Calu3 (cell line): Measurements from ENCODE around the gene TMPRSS13. TPM values are rescaled to one million over a fixed set of nuclear protein-coding genes. Genes with fewer than 3 reads are reported as not detected.
"Not testable (repeated sequence)": the region's sequence is repeated elsewhere in the genome, so short reads cannot be mapped to it uniquely, and the experiment has no call there.

Experiments used
- Bru-seq: library from RNA; stranded (reverse); fragments of 400-500 nt; gene quantifications from one replicate; lab custom pipeline; 2021; lab: Mats Ljungman, UMichigan
- BruChase-seq, 2 experiments: library from RNA; stranded (reverse); fragments of 400-500 nt; gene quantifications; one replicate each; lab custom pipeline; 2021; lab: Mats Ljungman, UMichigan
- BruUV-seq: library from RNA; stranded (reverse); fragments of 400-500 nt; replicated peaks from 2 replicates; lab custom pipeline; 2021; lab: Mats Ljungman, UMichigan
- CTCF ChIA-PET: fragments of 300-600 bp; sonication (Branson Sonifier 250); formaldehyde crosslinking; loops from one replicate; lab custom pipeline; 2022; ENCODE audit warnings: antibody characterized with exemption; lab: Charles Lee
- DNase-seq: peaks from one replicate; pipeline ENCODE4 v3.0.0; 2022
- H3K27ac Mint-ChIP-seq: one replicate; pipeline ENCODE4 v1.8.0; 2022; ENCODE audit warnings: mixed read lengths; ENCODE audit not compliant: unreplicated experiment
- H3K27me3 Mint-ChIP-seq: one replicate; pipeline ENCODE4 v1.8.0; 2022; ENCODE audit warnings: mixed read lengths; ENCODE audit not compliant: unreplicated experiment
- H3K36me3 Mint-ChIP-seq: one replicate; pipeline ENCODE4 v1.8.0; 2022; ENCODE audit warnings: mild to moderate bottlenecking, moderate library complexity, mixed read lengths; ENCODE audit not compliant: insufficient read depth, unreplicated experiment
- H3K4me1 Mint-ChIP-seq: one replicate; pipeline ENCODE4 v1.8.0; 2022; ENCODE audit warnings: mild to moderate bottlenecking, low read depth, mixed read lengths; ENCODE audit not compliant: unreplicated experiment
- H3K4me3 Mint-ChIP-seq: one replicate; pipeline ENCODE4 v1.8.0; 2022; ENCODE audit warnings: mild to moderate bottlenecking, low read depth, moderate library complexity, mixed read lengths; ENCODE audit not compliant: unreplicated experiment
- H3K9me3 Mint-ChIP-seq: one replicate; pipeline ENCODE4 v1.8.0; 2022; ENCODE audit warnings: low read depth, mixed read lengths; ENCODE audit not compliant: unreplicated experiment
- intact Hi-C: fragments of 100-400 bp; cut with micrococcal nuclease; formaldehyde crosslinking; loops from one replicate; pipeline ENCODE4 v1.10.0; 2022; ENCODE audit not compliant: unreplicated experiment
- long read RNA-seq: library from polyadenylated mRNA; stranded (forward); transcript quantifications from one replicate; pipeline ENCODE4 v2.0.0, GENCODE V29; 2022
- total RNA-seq: library from RNA; stranded (reverse); gene quantifications from 2 replicates; pipeline ENCODE4 v1.2.3, GENCODE V29; 2022
- TF ChIP-seq, protein P1 (sequence below): fragments of 200-600 bp; IDR thresholded peaks from one replicate; pipeline ENCODE4 v1.8.0; 2022; ENCODE audit warnings: antibody characterized with exemption; ENCODE audit not compliant: unreplicated experiment

TMPRSS13 gene
- total RNA-seq (1.4 and 2.3 TPM in 2 replicates), Bru-seq, nascent RNA (percentile 27 among the genes with signal in this experiment), BruChase-seq, experiment 1, labeled RNA remaining after a 6-hour chase (percentile 20 among the genes with signal in this experiment), BruChase-seq, experiment 2, labeled RNA remaining after a 2-hour chase (percentile 20 among the genes with signal in this experiment)
- long read RNA-seq, partial matches to known transcripts = 2 of 3 reads
- long read RNA-seq, other reads (novel, unspliced or antisense) = 1 of 3 reads

DNA sequence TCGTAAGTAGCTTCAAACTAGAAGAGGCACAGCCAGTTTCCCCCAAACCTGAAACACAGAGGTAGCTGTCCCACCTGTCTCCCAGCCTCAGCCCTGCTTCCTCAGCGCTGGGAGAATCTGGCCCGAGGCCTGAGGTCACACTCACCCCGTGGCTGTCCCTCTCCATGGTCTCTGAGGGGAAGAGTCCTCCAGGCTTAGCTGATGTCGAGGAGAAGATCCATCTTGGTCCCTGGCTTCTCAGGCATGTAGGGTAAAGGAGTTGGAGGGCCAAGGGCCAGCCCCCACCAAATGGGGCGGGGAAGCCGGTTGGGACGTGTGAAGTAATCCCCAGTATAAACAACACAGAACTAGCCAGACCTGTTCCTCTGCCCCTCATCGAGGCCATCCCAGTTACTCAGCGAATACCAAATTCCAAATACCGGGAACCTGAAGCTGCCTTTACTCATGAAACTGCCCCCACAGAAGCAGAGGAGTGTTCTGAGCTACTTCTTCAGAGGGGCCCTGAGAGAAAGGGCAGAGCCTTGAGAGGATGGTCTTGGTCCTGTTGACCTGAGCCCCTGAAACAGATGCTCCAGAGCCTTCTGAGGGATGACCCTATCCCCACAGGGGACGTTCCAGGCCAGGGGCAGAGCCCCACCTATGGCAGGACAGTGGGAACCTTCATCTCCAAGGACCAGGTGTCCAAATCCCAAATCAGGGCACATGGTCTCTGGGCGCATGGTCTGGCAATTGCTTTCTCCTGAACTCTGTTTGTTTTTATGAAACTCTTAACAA, at the start of gene TMPRSS13:
Gene TMPRSS13 (minus strand): TSS at position 261 of the 774 bp plus-strand sequence. CDS start 95 bp downstream, at position 166.
- Mint-ChIP-seq H3K27me3 (no peaks in the 10 kb centered on the region), H3K9me3 (no peaks in the 10 kb centered on the region), H3K27ac (no peak within 1 kb of the TSS), H3K36me3 (peaks cover 6% of the 10 kb centered on the region), H3K4me3 (peak within 1 kb of the TSS; percentile 43), H3K4me1 (peaks cover 28% of the 10 kb centered on the region)
- intact Hi-C loops = no loop called here
- CTCF ChIA-PET = interaction anchor here (0.6 to 1.2 kb wide), 4 partner anchors 11 to 305 kb away, joined by 3 to 6 read pairs (median 4); no protein-coding TSS in a partner anchor
- no TSS peak for BruUV-seq
- TF ChIP-seq, protein P1, sequence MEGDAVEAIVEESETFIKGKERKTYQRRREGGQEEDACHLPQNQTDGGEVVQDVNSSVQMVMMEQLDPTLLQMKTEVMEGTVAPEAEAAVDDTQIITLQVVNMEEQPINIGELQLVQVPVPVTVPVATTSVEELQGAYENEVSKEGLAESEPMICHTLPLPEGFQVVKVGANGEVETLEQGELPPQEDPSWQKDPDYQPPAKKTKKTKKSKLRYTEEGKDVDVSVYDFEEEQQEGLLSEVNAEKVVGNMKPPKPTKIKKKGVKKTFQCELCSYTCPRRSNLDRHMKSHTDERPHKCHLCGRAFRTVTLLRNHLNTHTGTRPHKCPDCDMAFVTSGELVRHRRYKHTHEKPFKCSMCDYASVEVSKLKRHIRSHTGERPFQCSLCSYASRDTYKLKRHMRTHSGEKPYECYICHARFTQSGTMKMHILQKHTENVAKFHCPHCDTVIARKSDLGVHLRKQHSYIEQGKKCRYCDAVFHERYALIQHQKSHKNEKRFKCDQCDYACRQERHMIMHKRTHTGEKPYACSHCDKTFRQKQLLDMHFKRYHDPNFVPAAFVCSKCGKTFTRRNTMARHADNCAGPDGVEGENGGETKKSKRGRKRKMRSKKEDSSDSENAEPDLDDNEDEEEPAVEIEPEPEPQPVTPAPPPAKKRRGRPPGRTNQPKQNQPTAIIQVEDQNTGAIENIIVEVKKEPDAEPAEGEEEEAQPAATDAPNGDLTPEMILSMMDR = no peak
- DNase-seq = peak; percentile 67

DNA sequence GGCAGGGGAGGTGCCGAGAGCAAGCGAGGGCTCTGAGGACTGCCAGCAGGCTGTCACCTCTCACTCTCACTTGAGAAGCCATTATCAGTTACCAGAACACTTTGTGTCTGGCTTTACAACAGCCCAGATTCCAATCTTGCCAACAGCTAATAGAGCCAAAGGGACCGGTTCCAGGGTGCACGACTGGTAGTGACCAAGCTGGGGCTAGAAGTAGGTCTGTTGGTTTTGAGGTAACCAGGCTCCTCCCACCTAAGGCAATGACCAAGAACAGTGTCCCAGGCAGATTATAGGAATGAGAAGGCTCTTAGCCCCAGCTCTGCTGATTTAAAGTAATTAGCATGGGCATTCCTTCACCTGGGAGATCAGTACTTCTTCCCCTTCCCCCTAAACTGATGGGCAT, 49.8 kb upstream of the TMPRSS13 start:
- Mint-ChIP-seq H3K27me3 (peaks cover 33% of the 10 kb centered on the region), H3K9me3 (no peaks in the 10 kb centered on the region), H3K36me3 (no peaks in the 10 kb centered on the region), H3K4me3 (no peak overlapping the region), H3K27ac (no peak overlapping the region), H3K4me1 (peaks cover 7% of the 10 kb centered on the region)
- CTCF ChIA-PET = interaction anchor here (0.6 kb wide), 1 partner anchor 433 kb away, joined by 3 read pairs; no protein-coding TSS in a partner anchor
- TF ChIP-seq, protein P1 = no peak
- intact Hi-C loops = no loop called here
- no peak for DNase-seq
- BruUV-seq = no TSS peak

DNA sequence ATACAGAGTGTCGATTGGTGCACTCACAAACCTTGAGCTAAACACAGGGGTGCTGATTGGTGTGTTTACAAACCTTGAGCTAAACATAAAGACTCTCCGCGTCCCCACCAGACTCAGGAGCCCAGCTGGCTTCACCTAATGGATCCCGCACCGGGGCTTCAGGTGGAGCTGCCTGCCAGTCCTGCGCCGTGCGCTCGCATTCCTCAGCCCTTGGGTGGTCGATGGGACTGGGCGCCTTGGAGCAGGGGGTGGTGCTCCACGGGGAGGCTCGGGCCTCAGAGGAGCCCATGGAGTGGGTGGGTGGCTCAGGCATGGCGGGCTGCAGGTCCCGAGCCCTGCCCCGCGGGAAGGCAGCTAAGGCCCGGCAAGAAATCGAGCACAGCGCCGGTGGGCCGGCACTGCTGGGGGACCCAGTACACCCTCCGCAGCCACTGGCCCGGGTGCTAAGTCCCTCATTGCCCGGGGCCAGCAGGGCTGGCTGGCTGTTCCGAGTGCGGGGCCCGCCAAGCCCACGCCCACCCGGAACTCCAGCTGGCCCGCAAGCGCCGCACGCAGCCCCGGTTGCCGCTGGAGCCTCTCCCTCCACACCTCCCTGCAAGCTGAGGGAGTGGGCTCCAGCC, 49.2 kb upstream of the TMPRSS13 start:
- H3K4me3 Mint-ChIP-seq, H3K36me3 Mint-ChIP-seq, DNase-seq, CTCF ChIA-PET, H3K27ac Mint-ChIP-seq, BruUV-seq, intact Hi-C loops, H3K9me3 Mint-ChIP-seq, H3K4me1 Mint-ChIP-seq: not testable (repeated sequence)
- H3K27me3 Mint-ChIP-seq = peaks cover 27% of the 10 kb centered on the region

DNA sequence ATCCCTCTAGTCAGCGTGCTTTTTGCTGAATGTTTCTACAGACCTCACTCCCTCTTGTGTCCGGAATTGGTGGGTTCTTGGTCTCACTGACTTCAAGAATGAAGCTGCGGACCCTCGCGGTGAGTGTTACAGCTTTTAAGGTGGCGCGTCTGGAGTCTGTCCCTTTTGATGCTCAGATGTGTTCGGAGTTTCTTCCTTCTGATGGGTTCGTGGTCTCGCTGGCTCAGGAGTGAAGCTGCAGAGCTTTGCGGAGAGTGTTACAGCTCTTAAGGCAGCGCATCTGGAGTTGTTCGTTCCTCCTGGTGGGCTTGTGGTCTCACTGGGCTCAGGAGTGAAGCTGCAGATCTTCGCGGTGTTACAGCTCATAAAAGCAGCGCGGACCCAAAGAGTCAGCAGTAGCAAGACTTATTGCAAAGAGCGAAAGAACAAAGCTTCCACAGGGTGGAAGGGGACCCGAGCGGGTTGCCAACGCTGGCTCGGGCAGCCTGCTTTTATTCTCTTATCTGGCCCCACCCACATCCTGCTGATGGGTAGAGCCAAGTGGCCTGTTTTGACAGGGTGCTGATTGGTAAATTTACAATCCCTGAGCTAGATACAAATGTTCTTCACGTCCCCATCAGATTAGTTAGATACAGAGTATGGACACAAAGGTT, 48.5 kb upstream of the TMPRSS13 start:
- intact Hi-C loops, CTCF ChIA-PET: not testable (repeated sequence)

DNA sequence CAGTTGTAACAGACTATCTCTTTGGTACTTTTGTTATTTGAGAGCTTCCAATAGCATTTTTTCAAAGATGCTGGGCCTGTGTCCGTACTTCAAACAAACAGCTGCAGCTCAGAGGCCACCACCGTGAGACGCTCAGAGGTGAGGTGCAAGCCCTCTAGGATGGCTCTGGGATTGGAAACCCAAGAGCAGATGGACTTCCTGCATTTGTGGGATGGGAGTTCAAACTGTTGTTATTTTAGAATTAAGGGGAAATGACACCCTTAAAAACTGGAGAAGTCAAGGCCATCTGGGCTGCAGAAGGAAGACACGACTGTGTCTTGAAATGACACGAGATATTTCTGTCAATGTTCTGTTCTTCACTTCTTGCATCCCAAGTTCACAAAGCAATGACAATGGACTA, 47.8 kb upstream of the TMPRSS13 start:
- Mint-ChIP-seq H3K36me3 (no peaks in the 10 kb centered on the region), H3K27me3 (peaks cover 25% of the 10 kb centered on the region), H3K27ac (no peak overlapping the region), H3K4me1 (peaks cover 16% of the 10 kb centered on the region), H3K9me3 (no peaks in the 10 kb centered on the region), H3K4me3 (no peak overlapping the region)
- DNase-seq = no peak
- TF ChIP-seq, protein P1 = no peak
- BruUV-seq = no TSS peak
- intact Hi-C loops = no loop called here
- CTCF ChIA-PET = no interaction called here

More for the DNA sequence above, 48.5 kb upstream of the TMPRSS13 start:
- not testable (repeated sequence) for H3K36me3 Mint-ChIP-seq, H3K4me3 Mint-ChIP-seq, H3K9me3 Mint-ChIP-seq, BruUV-seq, DNase-seq, H3K27ac Mint-ChIP-seq, H3K4me1 Mint-ChIP-seq
- H3K27me3 Mint-ChIP-seq = peaks cover 27% of the 10 kb centered on the region
